ENCODE results near the gene DLX5. TPM values are rescaled to one million over a fixed set of nuclear protein-coding genes. Genes with fewer than 3 reads are reported as not detected.

The DLX5 gene
- total RNA-seq, 4 donors from 2014 or later: 14.2 to 39.4 (median 31.5) TPM

DNA sequence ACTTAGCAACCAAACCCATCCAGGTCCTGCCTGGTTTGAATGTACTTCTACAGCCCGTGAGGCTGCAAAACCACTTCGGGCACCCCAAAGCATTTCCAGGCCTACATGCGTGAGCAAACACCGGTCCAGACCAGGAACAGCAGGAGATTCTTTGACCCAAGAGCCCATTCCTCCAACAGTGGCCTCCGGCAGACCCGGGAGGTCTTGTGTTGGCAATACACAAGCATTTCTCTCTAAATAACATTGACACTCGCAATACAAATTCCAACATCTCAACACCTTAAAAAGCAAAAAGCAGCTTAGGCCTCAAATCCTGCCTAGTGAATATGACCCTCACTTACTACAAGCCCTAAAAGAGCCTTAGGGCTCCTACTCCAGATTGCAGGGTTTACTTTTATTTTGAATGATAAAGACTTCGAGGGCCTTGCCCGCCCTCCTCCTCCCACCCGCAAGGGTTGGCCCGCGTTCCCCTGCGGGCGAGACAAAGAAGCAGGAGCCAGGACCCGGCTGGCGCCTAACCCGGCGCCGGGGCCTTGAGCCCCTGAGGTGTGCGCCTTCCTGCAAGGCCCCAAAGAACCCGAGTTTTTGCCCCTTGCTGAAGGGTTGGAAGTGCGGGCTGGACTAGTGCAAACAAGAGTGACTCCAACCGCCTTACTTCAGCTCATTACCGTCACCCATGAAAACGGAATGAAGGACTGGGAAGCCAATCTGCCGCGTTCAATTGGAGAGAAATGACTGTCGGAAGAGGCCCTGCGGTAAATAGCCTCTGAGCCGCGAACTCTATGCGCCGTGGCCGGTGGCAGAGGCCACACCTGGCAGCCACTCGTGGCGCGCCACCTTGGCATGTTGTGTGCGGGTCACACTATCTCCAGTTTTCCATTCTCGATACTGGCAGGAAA is 22.7 kb downstream of the DLX5 start:
- TF ChIP-seq POLR2A (IDR thresholded peaks at IDR 0.05) (no peak), POLR2AphosphoS5 (IDR thresholded peaks at IDR 0.05) (no peak), EP300 (IDR thresholded peaks at IDR 0.05) (no peak)
- TF ChIP-seq, protein P1, sequence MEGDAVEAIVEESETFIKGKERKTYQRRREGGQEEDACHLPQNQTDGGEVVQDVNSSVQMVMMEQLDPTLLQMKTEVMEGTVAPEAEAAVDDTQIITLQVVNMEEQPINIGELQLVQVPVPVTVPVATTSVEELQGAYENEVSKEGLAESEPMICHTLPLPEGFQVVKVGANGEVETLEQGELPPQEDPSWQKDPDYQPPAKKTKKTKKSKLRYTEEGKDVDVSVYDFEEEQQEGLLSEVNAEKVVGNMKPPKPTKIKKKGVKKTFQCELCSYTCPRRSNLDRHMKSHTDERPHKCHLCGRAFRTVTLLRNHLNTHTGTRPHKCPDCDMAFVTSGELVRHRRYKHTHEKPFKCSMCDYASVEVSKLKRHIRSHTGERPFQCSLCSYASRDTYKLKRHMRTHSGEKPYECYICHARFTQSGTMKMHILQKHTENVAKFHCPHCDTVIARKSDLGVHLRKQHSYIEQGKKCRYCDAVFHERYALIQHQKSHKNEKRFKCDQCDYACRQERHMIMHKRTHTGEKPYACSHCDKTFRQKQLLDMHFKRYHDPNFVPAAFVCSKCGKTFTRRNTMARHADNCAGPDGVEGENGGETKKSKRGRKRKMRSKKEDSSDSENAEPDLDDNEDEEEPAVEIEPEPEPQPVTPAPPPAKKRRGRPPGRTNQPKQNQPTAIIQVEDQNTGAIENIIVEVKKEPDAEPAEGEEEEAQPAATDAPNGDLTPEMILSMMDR (IDR thresholded peaks at IDR 0.05): no peak
- Histone ChIP-seq H3K9me3 (no peaks in the 10 kb centered on the region), H3K36me3 (no peaks in the 10 kb centered on the region), H3K27me3 (peaks cover 100% of the 10 kb centered on the region), H3K27ac (no peak overlapping the region), H3K4me3 (no peak overlapping the region), H3K4me1 (peaks cover 56% of the 10 kb centered on the region)
- WGBS: 59% methylated on average over 39 of the region's 39 CpGs
- no peak for DNase-seq (ENCODE audit: low spot score in 2 of 2)

- Histone ChIP-seq H3K27ac (no peak overlapping the region), H3K27me3 (peaks cover 100% of the 10 kb centered on the region), H3K4me3 (no peak overlapping the region), H3K4me1 (peaks cover 56% of the 10 kb centered on the region), H3K36me3 (no peaks in the 10 kb centered on the region), H3K9me3 (no peaks in the 10 kb centered on the region)
- DNase-seq (ENCODE audit: low spot score in 2 of 2): no peak
- TF ChIP-seq POLR2AphosphoS5 (IDR thresholded peaks at IDR 0.05) (no peak), EP300 (IDR thresholded peaks at IDR 0.05) (no peak), POLR2A (IDR thresholded peaks at IDR 0.05) (no peak)
- TF ChIP-seq, protein P1 (IDR thresholded peaks at IDR 0.05): no peak
- WGBS: 37% methylated on average over 3 of the region's 3 CpGs
These were observed 23.4 kb downstream of the DLX5 start for GRCh38 chr7:97001221-97001620.

GRCh38 chr7:96998744-96999143 is 25.9 kb downstream of the DLX5 start:
- DNase-seq (ENCODE audit: low spot score in 2 of 2): no peak
- 5% methylated on average over 10 of the region's 14 CpGs for WGBS
- Histone ChIP-seq H3K4me1 (peaks cover 34% of the 10 kb centered on the region), H3K27ac (no peak overlapping the region), H3K27me3 (peaks cover 100% of the 10 kb centered on the region), H3K4me3 (no peak overlapping the region), H3K36me3 (no peaks in the 10 kb centered on the region), H3K9me3 (no peaks in the 10 kb centered on the region)
- TF ChIP-seq POLR2AphosphoS5 (IDR thresholded peaks at IDR 0.05) (no peak), EP300 (IDR thresholded peaks at IDR 0.05) (no peak), POLR2A (IDR thresholded peaks at IDR 0.05) (no peak)
- TF ChIP-seq, protein P1 (IDR thresholded peaks at IDR 0.05): no peak

- peaks cover 100% of the 10 kb centered on the region for H3K27me3 ChIP-seq
These were observed 26.3 kb downstream of the DLX5 start for GRCh38 chr7:96998333-96998732.

More at GRCh38 chr7:96998333-96998732, 26.3 kb downstream of the DLX5 start:
- no peak for TF ChIP-seq POLR2AphosphoS5 (IDR thresholded peaks at IDR 0.05)
- no peak for TF ChIP-seq EP300 (IDR thresholded peaks at IDR 0.05)
- TF ChIP-seq, protein P1 (IDR thresholded peaks at IDR 0.05): no peak
- no peak for TF ChIP-seq POLR2A (IDR thresholded peaks at IDR 0.05)
- Histone ChIP-seq H3K36me3 (no peaks in the 10 kb centered on the region), H3K27ac (no peak overlapping the region), H3K9me3 (no peaks in the 10 kb centered on the region), H3K4me3 (no peak overlapping the region), H3K4me1 (peaks cover 29% of the 10 kb centered on the region)
- DNase-seq (ENCODE audit: low spot score in 2 of 2): no peak
- WGBS: 16% methylated on average over 11 of the region's 11 CpGs

Data from suprapubic skin (tissue), 4 donors.